ENCODE measurements around the gene PRH1.

The PRH1 gene

DNA sequence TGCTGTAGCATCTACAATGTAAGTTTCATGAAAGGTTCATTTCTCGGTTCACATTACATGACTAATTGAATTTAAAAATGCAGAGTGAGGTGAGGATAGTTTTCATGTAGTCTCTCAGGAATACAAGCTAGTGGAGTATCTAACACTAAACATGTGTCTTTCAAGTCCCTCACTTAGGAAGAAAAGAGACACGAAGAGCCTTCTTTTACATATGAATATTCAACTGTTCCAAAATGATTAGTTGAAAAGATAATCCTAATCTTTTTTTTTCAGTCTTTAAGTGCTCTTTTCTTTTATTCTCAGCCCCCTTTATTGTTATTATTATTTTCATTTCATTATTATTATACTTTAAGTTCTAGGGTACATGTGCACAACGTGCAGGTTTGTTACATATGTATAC lies 45.6 kb downstream of the PRH1 start:
- DNase-seq (ENCODE audit: low spot score), result no peak

All from CD4-positive, alpha-beta T cell treated with Interleukin-2 at 100 ng/mL for 4 hours (primary cell).